Measurements from ENCODE around the gene COL5A2.

COL5A2 gene

DNA sequence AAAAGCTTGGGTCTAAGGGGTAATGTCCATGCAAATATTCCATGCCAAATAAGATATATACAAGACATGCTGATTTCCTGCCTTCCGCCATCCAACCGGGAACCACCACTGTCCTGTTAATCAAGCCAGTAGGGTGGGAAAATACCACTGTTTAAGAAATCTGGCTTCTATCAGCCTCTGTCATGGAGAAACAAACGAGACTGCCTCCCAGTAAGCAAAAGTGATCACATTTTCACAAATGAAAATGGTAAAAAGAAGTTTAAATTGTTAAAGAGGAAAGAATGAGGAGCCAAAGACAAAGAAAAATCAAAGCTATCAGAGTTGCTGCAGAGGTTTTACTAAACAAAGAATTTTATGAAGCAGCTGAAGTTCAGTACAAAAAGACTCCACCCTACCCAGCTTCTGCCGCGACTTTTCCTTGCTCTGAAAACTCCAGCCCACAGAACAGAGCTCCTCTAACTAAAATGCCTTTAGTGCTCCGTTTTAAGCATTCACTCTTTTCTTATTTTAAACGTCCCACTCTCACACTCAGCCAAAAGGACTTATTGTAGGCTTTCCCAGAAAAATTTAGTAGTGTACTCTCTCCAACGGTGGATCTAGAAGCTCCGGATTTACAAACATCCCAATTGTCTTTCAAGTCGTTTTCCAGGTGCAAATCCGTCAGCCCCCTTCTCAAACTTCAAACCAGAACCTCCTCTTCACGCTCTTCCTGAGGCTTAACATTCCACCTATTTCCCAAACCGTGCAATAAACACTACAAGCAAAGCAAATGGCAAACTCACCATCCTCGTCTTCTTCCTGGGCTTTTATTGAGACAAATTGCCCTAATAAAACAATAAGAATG is 613 bp downstream of the COL5A2 start:
- DNase-seq: no peak

DNA sequence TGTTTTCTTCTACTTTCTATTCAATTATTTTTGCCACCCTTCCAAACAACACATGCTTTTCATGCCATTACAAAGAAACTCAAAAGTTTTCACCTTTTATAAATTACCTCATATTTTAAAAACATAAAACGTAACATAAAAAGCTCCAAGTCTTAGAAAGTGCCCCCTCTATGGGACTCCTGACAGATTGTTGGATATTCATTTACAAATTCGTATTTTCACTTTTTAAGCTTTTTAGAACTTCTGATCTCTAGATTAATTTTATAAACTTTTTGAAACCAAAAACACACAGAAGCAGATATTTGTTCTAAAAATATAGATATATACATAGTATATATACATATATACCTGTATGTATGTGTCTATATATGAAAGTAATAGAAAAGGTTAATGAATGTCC is 1.5 kb downstream of the COL5A2 start:
- no peak for DNase-seq

DNA sequence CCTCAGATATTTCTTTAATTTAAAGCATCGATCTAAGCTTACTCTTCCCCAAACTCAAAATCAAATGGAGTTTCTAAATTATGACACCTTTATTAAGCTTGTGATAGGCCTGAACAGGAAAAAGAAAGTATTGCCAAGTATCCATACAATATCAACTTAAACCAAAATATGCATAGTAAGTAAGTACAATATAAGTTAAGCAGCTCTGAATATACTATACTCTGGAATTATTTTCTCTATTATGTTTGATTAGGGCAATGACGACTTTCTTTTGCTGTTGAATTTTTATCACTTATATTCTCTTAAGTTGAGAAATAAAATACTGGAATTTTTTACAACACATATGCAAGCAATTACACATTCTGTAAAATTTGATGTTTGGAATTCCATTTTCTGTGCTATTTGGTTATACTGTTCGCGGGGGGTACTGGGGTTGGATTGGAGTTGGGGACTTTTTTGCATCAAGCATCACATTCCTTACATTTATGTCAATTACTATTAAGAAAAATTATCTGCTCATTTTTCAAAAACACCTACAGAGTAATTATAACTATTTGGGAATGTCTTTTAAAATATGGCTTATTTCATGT is 2.2 kb downstream of the COL5A2 start:
- no peak for DNase-seq

DNA sequence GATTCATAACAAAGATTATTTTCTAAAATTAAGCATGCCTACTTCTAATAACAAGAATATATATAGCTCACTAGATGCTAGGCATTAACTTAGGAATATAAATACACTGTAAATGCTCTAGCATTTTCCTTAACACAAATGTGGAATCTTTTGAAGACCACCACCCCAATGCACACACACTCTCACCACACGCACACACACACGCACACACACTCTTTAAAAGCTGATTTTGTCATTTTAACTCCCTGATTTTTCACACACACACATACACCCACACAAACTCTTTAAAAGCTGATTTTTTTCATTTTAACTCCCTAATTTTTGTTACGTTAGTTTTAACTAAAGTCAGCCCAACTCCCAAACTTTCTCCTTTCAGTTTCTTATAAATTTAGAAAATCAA is 3.0 kb downstream of the COL5A2 start:
- no peak for DNase-seq

DNA sequence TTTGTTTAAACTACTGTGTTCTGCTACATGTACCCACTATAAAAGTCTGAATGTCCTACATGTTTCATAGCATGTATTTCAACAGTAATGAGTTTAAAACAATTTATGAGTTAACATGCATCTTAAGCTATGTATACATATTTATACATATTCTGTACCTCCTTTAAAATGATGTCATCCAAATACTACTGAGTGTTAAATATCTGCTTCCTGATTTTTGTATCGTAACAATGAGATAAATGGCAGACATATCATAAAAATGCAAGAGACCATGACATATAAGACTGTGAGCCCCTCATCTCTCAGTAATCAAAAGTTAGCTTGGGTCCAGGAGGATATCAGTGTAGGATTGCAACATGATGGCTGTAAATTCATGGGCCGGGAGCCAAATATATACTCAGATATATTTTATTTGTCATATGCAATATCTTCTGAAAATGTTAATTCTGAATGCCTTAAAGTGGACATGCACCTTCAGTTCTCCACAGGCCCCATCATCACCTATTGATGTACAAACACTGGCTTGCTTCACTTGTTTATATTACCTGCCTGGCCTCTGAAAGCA is 3.6 kb downstream of the COL5A2 start:
- no peak for DNase-seq

DNA sequence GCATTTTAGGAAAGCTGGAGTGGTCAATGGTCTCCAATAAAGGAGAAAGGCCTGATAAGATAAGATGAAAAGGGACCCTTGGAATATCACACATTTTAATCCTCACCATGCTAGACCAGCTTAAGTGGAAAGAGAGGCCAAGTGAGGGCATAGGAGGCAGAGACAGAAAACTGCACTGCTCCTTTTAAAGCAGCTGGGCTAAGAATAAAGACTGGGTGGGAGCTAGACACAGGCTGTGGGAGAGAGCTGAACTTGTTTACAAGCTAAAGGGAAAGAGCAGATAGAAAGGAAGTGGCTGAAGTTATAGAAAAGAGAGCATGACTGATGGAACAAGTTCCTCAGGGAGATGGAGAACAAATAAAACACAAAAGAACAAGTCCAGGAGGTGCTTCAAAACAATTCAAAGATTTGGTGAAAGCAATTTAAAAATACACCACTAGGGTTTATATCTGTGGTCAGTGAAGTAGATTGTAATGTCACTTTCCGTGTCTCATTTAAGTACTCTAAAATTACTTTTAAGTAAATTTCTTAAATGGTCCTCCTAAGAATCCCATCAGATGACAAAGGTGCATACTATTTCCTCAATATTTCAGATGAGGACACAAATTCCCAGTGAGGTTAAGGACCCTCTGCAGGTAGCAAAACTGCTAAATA is 7.5 kb downstream of the COL5A2 start:
- no peak for DNase-seq

DNA sequence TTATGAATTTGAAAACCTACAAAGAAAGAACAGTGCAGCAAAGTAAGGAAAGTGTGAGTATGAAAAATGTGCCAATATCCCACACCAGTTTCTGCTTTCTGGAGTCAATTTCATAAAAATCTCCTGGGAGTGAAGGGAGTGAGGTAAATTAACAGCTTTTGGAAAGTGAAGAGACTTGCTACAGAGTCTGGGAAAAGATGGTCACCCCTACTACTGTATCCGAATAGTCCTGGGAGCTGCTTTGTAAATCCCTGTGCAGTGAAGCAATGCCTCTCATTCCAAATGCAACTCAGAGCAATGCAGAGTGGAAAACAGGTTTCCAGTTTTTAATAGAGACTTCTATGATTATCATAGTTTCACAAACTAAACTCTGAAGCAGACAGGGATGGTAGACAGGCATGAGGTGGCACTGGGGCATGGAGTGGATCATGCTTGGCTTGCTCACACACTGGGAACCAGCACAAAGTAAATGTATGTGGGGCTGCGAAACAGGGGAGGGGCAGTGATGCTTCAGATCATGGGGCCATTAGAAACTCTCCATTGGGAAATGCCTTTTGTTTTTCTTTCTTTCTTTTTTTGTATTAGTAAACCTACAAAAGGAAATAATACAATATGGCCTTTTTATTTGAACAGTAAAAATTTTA is 10.6 kb downstream of the COL5A2 start:
- DNase-seq: no peak

DNA sequence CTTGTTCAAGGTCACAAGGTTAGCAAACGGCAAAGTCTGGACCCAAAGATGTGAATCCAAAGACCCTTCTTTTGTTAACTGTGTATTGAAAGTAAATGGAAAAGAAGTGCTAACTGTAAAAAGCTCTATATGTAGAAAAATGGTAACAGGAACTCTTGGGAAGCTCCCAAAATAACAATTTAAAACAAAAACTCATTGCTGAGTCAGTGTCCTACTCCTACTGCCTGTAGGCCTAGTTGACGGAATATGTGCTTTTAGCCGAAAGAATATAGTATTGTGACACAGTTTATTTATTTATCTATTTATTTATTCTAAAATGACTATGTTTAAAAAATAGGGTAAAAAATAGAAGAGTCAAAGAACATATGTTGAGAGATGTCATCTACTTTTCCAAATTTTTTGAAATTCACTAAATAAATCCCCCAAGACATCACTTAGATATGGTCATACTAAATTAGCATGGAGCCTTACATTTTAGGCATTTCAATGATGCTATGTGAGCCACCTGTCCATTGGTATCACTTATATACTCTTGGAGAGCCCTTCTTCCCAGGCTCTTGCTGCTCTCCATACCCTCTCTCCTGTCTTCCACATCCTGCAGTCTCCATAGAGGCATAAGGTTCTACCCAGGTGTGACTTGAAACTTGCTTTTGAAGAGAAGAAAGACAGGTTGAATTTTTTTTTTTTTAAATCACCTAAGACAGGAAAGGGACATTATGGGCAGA is 13.7 kb downstream of the COL5A2 start:
- DNase-seq: no peak

DNA sequence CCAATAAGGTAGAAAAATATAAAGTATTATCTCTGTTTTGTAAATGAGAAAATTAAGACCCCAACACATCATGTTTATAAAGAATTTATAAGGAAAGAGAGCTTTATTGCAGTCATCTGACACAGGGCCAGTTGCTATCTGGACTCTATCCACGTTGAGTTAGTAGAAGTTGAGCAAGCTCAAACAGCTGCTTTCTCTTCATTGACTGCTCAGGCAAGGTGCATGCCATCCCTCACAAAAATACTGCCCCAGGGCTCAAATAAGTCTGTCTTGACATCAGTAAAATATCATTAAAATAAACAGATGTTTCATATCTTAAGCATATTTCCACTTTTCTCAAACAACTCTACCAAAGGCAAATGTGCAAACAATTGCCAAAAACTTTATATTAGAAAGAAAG is 14.8 kb downstream of the COL5A2 start:
- DNase-seq: no peak

DNA sequence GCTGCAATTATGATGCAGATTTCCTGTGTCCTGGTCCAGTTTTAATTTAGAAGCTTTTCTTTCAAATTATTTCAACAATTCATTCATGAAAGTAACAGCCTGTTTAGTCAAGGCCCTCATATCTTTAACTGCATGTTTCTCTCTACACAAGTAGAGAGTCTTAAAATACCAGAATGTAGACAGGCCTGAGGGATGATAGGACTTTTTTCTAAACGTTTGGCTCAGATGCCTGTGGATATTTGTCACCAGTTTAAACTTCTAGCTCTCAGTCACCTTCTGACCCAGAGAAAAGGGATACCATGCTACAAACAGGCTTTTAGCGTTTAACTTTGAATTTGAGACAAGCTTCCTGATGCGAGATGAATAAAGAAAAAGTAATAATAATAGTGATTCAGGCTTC is 15.7 kb downstream of the COL5A2 start:
- DNase-seq: no peak

DNA sequence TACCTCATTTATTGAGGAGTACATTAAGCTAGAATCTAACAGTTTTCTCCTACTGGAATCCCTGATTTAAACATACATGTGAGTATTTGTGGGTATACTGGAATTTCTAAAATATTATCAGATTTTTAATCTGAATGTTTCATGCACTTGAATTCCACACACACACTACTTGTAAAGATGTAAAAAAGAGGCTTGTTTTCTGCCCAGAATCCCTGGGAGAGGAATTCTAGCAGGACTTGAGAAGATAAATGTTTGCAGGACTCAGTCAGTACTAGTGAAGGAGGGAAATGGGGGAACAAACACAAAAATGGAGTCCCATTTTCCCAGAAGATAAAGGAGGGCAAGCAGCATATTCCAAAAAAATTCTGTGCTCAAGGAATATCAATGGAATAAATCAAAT is 17.0 kb downstream of the COL5A2 start:
- DNase-seq: no peak

DNA sequence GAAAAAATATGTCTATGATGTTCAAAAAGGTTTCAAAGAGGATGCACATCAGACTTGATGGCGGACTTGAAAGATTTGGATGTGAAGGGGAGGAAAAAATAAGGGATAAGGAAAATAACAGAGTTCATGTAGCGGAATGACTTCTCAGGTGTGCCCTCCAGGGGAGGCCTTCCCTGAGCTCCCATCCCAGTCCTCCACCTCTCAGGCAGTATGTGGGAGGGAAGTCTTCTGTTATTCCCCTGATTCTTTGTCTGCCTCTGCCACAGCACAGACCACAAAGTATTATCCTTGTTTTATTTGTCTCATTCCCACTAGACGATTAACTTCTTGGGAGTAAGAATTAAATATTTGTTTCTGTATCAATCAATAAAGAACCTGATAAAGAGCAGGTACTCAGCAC is 17.7 kb downstream of the COL5A2 start:
- no peak for DNase-seq

DNA sequence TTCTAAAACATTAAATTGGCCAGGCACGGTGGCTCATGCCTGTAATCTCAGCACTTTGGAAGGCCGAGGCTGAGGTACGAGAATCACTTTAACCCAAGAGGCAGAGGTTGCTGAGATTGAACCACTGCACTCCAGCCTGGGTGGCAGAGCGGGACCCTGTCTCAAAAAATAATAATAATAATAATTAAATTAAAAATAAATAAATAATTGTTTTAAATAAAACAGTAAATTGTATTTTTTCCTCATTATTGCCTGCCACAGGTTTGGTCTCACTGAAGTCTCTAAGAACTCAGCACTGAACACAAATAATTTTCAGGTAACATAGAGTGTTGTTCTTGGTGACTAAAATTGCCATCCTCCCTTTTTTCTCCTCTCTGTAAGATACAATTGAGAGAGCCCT is 19.8 kb downstream of the COL5A2 start:
- no peak for DNase-seq

DNA sequence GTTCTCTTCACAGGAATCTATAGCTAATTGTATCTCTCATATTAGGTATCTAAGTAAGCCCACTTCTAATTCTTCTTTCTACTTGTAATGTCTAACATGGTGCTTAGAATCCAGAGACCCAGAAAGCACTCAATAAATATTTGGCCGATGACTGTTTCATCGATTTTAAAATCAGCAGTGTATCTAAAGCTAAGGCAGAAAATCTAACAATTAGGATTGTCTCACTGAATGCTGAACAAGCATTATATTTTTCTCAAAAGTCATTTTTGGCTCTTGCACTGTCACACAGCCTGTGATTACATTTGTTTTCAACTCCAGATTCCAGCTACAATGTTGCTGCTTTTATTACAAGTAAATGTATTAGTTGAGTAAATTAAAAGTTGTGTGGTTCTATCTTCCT is 20.3 kb downstream of the COL5A2 start:
- DNase-seq: no peak

DNA sequence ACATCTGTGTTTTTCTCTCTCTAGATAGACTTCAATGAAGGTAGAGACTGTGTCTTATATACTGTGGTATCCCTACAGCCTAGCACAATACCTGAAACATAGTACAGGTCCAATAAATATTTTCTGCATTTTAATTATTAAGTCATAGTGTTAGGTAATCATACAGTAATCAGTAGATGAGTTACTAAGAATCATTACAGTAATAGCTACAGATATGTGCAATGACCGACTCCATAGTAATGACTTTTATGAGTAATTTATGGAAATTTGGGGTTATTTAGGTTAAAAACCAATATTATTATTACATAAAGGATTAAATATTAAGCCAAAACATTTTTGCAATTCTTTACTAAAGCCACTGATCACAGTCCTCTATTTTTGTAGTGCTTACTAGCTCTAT is 21.6 kb downstream of the COL5A2 start:
- DNase-seq: no peak

DNA sequence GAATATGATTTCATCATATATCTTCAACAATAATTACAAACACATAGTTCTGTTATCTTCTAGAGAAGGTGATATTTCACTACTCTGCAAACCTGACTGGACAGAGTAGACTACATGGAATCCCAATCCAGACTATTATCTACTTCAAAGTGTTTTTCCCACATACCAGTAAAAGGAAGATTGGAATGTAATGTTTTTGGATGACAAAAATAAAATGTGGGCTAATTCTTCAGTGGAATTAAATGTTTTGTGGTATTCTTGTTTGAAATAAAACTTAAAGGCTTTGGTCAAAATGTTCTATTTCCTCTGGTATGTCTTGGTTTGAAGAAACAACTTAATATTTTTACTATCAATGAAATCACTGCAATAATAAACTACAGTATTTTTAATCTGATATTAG is 22.1 kb downstream of the COL5A2 start:
- DNase-seq: no peak

DNA sequence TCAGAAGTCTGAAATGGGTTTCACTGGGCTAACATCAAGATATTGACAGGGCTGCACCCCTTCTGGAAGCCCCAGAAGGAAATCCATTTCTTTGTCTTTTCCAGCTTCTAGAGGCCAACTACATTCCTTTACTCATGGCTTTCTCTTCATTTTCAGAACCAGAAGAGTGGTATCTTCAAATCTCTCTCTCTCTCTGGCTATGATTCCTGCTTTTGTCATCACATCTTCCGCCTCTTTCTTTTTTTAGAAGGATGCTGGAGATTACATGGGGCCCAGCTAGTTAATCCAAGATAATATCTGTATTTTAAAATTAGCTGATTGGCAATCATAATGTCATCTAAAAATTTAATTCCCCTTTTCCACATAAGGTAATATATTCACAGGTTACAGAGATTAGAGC is 23.8 kb downstream of the COL5A2 start:
- DNase-seq: no peak

DNA sequence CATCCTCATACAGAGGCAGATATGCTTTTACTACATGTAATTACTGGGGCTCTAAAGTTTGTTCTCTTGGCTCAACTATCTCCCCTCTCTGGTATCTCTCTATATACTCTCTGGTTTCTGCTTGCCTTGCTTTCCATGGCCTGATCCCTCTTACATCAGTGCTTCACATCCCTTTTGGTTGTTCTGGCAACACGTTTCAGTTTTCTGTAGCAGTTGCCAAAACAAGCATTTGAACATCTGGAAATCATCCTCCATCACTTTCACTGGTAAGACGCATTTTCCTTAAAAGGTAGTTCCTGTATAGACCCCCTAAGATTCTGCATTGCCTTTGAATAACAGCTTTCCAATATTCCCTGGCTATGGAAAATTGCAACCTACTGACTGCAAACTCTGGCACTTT is 25.9 kb downstream of the COL5A2 start:
- DNase-seq: no peak

DNA sequence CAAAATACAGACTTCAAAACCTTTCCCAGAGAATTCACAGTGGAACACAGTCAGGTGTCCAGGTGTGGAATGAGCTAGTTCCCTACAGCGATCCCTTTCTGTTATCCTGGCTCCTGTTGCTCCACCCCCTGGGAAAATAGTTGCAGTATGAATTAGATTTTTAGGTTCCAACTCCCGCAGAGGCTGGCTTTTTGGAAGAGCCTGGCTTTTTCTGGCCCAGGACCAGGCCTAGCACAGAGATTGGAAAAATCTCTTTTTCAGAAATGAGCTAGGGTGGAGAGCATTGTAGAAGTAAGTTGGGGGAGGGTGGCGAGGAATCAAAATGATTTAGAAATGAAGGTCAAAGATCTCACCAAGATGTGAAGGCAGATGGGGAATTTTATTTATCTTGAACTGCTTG is 27.1 kb downstream of the COL5A2 start:
- no peak for DNase-seq

DNA sequence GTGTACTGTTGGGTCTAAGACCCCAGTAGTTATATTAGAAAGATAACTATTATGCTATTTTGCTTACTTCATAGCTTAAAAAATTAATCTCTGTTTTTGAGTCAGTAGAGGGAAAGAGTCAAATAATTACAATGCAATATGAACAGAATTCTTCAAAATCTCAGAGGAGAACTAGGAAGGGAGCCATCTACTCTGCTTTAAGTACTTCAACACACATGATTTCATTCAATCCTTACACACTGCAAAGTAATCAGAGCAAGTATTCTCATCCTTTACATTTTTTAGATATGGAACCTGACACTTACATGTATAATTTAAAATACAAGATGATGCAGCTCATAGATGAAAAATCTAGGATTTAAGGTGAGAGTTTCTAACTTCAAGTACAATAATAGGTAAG is 27.7 kb downstream of the COL5A2 start:
- no peak for DNase-seq

DNA sequence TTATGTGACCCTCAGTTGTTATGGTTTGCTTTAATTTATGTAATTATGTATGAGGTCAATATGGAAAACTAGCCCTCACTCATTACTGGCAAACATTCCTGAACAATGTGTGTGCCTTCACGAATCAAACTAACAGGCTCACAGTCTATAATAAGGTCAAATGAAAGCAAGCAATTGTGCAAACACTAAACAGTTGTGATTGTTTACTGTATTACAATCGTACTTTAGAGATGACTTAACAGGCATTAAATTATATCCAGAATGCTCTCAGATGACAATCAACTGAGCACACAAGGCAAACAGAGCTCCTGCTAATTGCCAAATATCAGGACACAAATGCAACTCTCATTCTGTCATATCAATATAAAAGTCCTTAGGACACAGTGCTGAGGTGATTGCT is 29.5 kb downstream of the COL5A2 start:
- DNase-seq: peak; percentile 69

DNA sequence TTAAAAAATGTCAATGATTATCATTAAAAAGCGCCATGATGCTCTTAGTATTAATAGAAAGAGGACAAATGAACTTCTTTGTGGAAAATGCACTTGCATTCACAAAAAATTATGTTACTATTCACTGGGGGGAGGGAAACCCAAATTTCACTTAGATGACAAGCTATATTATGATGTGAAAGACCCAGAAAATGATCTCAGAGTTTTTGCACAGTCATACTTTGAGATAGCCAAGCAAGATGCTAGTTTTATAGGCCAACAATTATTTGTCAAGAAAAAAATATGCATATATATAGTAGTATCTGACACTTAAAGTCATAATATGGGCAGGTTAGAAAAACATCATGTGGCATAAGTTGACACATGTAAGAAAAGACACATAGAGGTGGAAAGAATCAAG is 31.6 kb downstream of the COL5A2 start:
- DNase-seq: no peak

DNA sequence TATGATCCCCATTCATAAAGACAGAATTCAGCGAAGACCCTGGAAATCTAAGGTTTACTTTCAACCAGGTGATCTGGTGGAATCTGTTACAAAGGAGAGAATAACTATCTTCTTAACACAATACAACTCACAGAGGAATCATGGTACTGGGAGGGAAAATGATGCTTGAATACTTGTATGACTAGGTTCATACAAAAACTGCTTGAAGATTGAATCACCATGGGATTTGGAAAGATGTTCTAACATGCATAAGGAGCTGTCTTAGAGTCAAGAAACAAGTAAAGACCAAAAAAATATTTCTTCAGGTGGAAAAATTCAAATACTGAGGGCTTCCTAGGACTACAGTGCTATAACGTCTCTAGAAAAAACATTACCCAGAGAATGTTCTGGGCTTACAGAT is 32.2 kb downstream of the COL5A2 start:
- DNase-seq: no peak

All from NCI-H774 (cell line).